Activated naive CD4-positive, alpha-beta T cell treated with anti-CD3 and anti-CD28 coated beads for 36 hours (primary cell): Measurements from ENCODE around the gene C2CD4D. TPM values are rescaled to one million over a fixed set of nuclear protein-coding genes. Genes with fewer than 3 reads are reported as not detected.
"Not testable (repeated sequence)": the region's sequence is repeated elsewhere in the genome, so short reads cannot be mapped to it uniquely, and the experiment has no call there.

Source experiments
- CTCF ChIA-PET: fragments of 350-600 bp; sonication (Branson Sonifier 250); formaldehyde crosslinking; loops from one replicate; lab custom pipeline; 2021; ENCODE audit warnings: antibody characterized with exemption; lab: Charles Lee
- DNase-seq: peaks from one replicate; pipeline ENCODE4 v3.0.0-alpha.2; 2020
- H3K27ac Mint-ChIP-seq: one replicate; pipeline ENCODE4 v1.8.0; 2021; ENCODE audit warnings: mild to moderate bottlenecking, mixed read lengths
- H3K27me3 Mint-ChIP-seq: one replicate; pipeline ENCODE4 v1.8.0; 2021; ENCODE audit warnings: low read depth, mixed read lengths
- H3K36me3 Mint-ChIP-seq: one replicate; pipeline ENCODE4 v1.8.0; 2021; ENCODE audit warnings: low read depth, mixed read lengths
- H3K4me1 Mint-ChIP-seq: one replicate; pipeline ENCODE4 v1.8.0; 2021; ENCODE audit warnings: low read depth, mixed read lengths
- H3K4me3 Mint-ChIP-seq: one replicate; pipeline ENCODE4 v1.8.0; 2021; ENCODE audit warnings: mild to moderate bottlenecking, moderate library complexity, mixed read lengths
- H3K9me3 Mint-ChIP-seq: one replicate; pipeline ENCODE4 v1.8.0; 2021; ENCODE audit warnings: mixed read lengths
- intact Hi-C: fragments of 100-400 bp; cut with micrococcal nuclease; formaldehyde crosslinking; loops from one replicate; pipeline ENCODE4 v1.15.1; 2023
- total RNA-seq, 2 experiments: library from RNA; stranded (reverse); gene quantifications; one replicate each; pipeline ENCODE4 v1.2.3, GENCODE V29; 2021

C2CD4D gene
- 1 to 10 TPM; 2.3 to 2.7 TPM for total RNA-seq

DNA sequence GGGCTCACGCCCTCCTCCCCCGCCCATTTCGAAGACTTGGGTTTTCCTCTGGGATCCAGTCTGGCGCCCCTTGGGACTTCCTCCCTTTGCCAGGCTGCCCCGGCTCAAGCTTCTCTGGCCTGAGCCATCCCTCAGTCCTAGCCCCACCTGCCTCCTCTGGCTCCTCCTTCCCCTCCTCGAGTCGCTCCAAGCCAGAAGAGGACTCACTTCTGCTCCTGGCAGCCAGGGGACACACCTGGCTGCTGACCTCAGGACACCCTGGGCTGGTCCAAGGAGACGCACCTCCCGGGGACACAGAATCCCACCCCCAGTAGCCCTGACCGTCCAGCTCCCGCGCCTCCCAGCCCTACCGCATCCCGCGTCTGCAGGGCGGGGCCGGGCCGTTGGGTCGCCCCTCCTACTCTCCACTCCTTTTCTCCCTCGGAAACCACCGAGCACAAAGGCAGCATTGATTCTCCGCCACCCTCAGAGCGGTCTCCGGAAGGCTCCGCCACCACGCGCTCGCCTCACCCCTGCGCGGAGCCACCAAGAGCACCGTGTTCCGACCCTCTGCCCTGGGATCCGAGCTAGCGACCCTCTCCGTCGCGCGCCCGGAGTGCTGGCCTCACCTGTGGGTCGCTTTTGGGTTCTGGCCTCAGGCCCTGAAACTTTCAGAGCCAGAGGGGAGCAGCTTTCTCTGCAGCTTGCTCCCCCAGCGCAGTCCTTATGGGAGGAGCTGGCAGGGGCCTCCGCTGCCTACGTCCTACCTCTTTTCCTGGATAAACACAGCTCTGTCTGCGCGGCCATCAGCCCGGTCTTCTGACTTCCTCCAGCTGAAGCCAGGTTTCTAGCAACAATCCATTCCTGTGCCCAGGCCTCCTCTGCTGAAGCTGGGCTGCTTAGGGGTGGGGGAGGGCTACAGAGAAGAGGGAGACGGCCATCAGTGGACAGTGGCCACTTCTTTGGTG lies at the start of gene C2CD4D:
Gene C2CD4D, minus strand, starts transcription at position 364 of the 947 bp plus-strand sequence. CDS start 831 bp downstream, outside the sequence.
- Mint-ChIP-seq H3K4me1 (peaks cover 34% of the 10 kb centered on the region), H3K36me3 (peaks cover 3% of the 10 kb centered on the region), H3K4me3 (peak within 1 kb of the TSS; percentile 88), H3K9me3 (no peaks in the 10 kb centered on the region), H3K27me3 (no peaks in the 10 kb centered on the region), H3K27ac (peak within 1 kb of the TSS; percentile 83)
- intact Hi-C loops, result loop anchor here (1.0 to 10.0 kb wide), 8 partner anchors 9 to 645 kb away; partner anchors contain the start of genes CELF3, PIP5K1A, POGZ and VPS72
- peak; percentile 83 for DNase-seq
- CTCF ChIA-PET, result interaction anchor here (0.5 to 1.2 kb wide), 6 partner anchors 10 to 668 kb away, joined by 3 to 5 read pairs (median 3); no protein-coding TSS in a partner anchor

DNA sequence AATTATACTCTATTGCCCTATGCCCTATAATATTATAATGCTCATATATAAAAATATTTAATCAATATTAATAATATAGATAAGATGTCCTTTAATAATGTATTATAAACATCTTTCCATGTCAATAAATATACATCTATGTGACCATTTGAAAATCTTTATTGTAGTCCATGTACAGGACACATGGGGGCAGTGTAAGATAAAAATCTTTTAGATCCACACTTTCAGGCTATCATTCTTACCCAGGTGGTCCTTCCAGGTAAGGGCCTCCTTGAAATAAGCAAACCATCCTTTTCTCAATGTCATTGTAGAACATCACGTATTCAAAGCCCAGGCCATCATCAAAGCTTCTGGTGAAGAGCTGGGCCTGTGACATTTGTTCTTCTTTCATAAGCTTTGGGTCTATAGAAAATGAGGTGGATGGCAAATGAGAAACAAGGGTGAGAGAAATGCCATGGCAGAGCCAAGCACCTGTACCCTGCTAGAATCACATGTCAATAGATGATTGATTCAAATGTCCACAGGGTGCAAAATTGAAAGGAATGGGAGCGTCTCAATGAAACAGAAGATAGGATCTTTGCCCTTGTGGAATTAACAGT lies 49.5 kb upstream of the C2CD4D start:
- Mint-ChIP-seq H3K9me3 (no peaks in the 10 kb centered on the region), H3K4me1 (peaks cover 27% of the 10 kb centered on the region), H3K27ac (no peak overlapping the region), H3K36me3 (peaks cover 49% of the 10 kb centered on the region), H3K4me3 (no peak overlapping the region), H3K27me3 (no peaks in the 10 kb centered on the region)
- no peak for DNase-seq
- CTCF ChIA-PET, result interaction anchor here (0.7 to 2.8 kb wide), 6 partner anchors 9 to 140 kb away, joined by 3 to 27 read pairs (median 4); no protein-coding TSS in a partner anchor
- intact Hi-C loops, result loop anchor here (1.0 to 10.0 kb wide), 3 partner anchors 46 to 124 kb away; partner anchors contain the start of gene MRPL9

DNA sequence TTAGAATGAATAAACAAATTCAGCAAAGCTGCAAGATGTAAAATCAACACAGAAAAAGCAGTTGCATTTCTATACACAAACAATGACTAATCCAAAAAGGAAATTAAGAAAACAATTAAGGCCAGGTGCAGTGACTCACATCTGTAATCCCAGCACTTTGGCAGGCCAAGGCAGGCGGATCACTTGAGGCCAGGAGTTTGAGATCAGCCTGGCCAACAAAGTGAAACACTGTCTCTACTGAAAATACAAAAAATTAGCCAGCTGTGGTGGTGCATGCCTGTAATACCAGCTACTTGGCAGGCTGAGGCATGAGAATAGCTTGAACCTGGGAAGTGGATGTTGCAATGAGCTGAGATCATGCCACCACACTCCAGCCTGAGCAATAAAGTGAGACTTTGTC lies 47.4 kb upstream of the C2CD4D start:
- Mint-ChIP-seq H3K4me3 (no peak overlapping the region), H3K36me3 (peaks cover 43% of the 10 kb centered on the region), H3K27me3 (no peaks in the 10 kb centered on the region), H3K4me1 (peaks cover 16% of the 10 kb centered on the region), H3K27ac (no peak overlapping the region), H3K9me3 (no peaks in the 10 kb centered on the region)
- no peak for DNase-seq
- CTCF ChIA-PET, result interaction anchor here (0.7 to 2.8 kb wide), 4 partner anchors 11 to 115 kb away, joined by 3 to 27 read pairs (median 6); no protein-coding TSS in a partner anchor
- intact Hi-C loops, result loop anchor here (10.0 kb wide), 1 partner anchor 122 kb away; the partner anchor contains the start of gene MRPL9

DNA sequence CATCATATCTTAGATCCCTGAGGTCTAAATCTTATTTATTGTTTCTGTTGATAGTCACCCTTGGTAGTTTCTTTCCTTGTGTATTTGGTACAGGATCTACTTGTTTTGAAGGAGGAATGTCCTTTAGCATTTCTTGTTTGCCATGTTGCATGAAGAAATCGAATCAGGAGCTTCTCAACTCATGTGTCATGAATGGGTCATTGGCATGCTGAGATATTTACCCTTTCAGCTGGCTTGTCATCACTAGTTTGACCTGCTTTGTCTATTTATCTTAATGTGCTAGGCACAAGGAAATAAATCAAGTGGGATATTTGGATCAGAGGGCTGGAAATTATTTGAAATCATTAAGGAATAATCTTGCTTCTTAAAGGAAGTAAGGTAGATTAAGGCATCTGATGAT lies 45.9 kb upstream of the C2CD4D start:
- DNase-seq, result no peak
- CTCF ChIA-PET, result interaction anchor here (1.2 kb wide), 1 partner anchor 114 kb away, joined by 5 read pairs; no protein-coding TSS in a partner anchor
- H3K36me3 Mint-ChIP-seq, result peaks cover 34% of the 10 kb centered on the region
- no peaks in the 10 kb centered on the region for H3K9me3 Mint-ChIP-seq
- H3K4me1 Mint-ChIP-seq, result peaks cover 4% of the 10 kb centered on the region
- intact Hi-C loops, result loop anchor here (10.0 kb wide), 1 partner anchor 121 kb away; the partner anchor contains the start of gene MRPL9
- H3K4me3 Mint-ChIP-seq, result no peak overlapping the region
- H3K27ac Mint-ChIP-seq, result no peak overlapping the region
- no peaks in the 10 kb centered on the region for H3K27me3 Mint-ChIP-seq

DNA sequence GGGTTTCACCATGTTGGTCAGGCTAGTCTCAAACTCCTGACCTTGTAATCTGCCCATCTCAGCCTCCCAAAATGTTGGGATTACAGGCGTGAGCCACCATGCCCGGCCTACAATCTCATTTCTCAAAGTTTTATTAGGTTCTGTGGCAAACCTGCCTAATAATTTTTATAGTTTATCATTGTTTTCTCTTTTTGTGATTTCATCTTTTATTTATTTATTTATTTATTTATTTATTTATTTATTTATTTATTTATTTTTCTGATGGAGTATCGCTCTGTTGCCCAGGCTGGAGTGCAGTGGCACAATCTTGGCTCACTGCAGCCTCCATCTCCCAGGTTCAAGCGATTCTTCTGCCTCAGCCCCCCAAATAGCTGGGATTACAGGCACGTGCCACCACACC lies 45.3 kb upstream of the C2CD4D start:
- not testable (repeated sequence) for H3K4me1 Mint-ChIP-seq, H3K9me3 Mint-ChIP-seq, DNase-seq, H3K27me3 Mint-ChIP-seq, H3K27ac Mint-ChIP-seq, H3K4me3 Mint-ChIP-seq
- CTCF ChIA-PET, result interaction anchor here (0.8 kb wide), 1 partner anchor 115 kb away, joined by 3 read pairs; no protein-coding TSS in a partner anchor
- H3K36me3 Mint-ChIP-seq, result peaks cover 32% of the 10 kb centered on the region
- intact Hi-C loops, result loop anchor here (5.0 to 10.0 kb wide), 2 partner anchors 38 to 120 kb away; partner anchors contain the start of gene MRPL9

DNA sequence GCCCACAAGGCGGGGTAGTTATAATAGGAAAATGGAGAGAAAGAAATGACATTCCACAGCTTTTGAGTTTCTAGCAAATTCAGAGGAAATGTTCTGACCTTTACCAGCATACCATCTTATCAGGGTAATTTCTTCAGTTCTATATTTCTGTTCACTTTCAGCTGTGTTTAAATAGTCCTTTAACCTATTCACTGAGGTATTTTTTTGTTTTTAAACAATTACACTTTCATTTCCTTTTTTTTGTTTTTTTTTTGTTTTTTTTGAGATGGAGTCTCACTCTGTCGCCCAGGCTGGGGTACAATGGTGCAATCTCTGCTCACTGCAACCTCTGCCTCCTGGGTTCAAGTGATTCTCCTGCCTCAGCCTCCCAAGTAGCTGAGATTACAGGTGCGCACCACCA lies 44.8 kb upstream of the C2CD4D start:
- H3K27me3 Mint-ChIP-seq, H3K27ac Mint-ChIP-seq, H3K9me3 Mint-ChIP-seq, H3K4me1 Mint-ChIP-seq, DNase-seq, H3K4me3 Mint-ChIP-seq: not testable (repeated sequence)
- intact Hi-C loops, result loop anchor here (5.0 to 10.0 kb wide), 2 partner anchors 37 to 120 kb away; partner anchors contain the start of gene MRPL9
- H3K36me3 Mint-ChIP-seq, result peaks cover 32% of the 10 kb centered on the region
- CTCF ChIA-PET, result interaction anchor here (0.8 to 1.0 kb wide), 2 partner anchors 115 to 116 kb away, joined by 3 read pairs; no protein-coding TSS in a partner anchor

DNA sequence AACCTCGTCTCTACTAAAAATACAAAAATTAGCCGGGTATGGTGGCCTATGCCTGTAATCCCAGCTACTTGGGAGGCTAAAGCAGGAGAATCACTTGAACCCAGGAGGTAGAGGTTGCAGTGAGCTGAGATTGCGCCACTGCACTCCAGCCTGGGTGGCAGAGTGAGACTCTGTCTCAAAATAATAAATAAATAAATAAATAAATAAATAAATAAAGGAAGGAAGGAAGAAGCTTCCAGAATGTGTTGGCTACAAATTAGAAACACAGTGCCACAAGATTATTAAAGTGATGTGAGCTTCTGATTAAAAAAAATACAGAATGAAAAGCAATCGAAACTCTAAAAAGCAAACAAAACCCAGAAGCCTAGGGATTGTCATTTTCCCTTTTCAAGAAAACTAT lies 44.3 kb upstream of the C2CD4D start:
- CTCF ChIA-PET, result interaction anchor here (1.0 kb wide), 1 partner anchor 117 kb away, joined by 3 read pairs; no protein-coding TSS in a partner anchor
- H3K4me1 Mint-ChIP-seq, H3K9me3 Mint-ChIP-seq: not testable (repeated sequence)

DNA sequence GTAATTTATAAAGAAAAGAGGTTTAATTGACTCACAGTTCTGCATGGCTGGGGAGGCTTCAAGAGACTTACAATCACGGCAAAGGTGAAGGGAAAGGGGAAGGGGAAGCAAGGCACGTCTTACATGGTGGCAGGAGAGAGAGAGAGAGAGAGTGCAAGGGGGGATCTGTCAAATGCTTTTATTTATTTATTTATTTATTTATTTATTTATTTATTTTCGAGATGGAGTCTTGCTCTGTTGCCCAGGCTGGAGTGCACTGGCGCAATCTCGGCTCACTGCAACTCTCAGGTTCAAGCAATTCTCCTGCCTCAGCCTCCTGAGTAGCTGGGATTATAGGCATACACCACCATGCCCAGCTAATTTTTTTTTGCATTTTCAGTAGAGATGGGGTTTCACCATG lies 43.3 kb upstream of the C2CD4D start:
- H3K36me3 Mint-ChIP-seq, result peaks cover 26% of the 10 kb centered on the region
- not testable (repeated sequence) for H3K9me3 Mint-ChIP-seq, H3K27ac Mint-ChIP-seq, H3K4me3 Mint-ChIP-seq, DNase-seq, H3K4me1 Mint-ChIP-seq, H3K27me3 Mint-ChIP-seq
- CTCF ChIA-PET, result interaction anchor here (0.6 to 0.7 kb wide), 2 partner anchors 39 to 542 kb away, joined by 3 to 5 read pairs; no protein-coding TSS in a partner anchor
- intact Hi-C loops, result loop anchor here (5.0 to 10.0 kb wide), 2 partner anchors 36 to 118 kb away; partner anchors contain the start of gene MRPL9

More for the DNA sequence above, 44.3 kb upstream of the C2CD4D start:
- peaks cover 29% of the 10 kb centered on the region for H3K36me3 Mint-ChIP-seq
- H3K4me3 Mint-ChIP-seq, DNase-seq, H3K27me3 Mint-ChIP-seq, H3K27ac Mint-ChIP-seq: not testable (repeated sequence)
- intact Hi-C loops, result loop anchor here (5.0 to 10.0 kb wide), 2 partner anchors 37 to 119 kb away; partner anchors contain the start of gene MRPL9

DNA sequence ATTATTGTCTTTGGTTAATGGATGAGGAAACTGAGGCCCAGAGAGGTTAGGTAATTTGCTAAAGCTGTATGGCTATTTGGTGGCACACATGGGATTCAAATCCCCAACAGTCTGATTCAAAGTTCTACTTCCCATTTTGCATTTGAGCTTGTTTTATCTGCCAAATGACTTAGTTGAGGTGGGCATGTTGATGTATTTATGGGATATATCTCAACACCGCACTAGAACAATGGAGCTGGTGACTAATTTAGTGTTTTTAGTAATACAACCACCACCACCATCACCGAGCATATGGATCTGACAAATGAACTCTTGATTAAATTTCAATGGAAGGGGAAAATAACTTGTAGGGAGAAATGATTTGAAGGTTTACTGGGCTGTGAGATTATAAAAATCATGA lies 42.8 kb upstream of the C2CD4D start:
- no peaks in the 10 kb centered on the region for H3K27me3 Mint-ChIP-seq
- no peaks in the 10 kb centered on the region for H3K4me1 Mint-ChIP-seq
- no peaks in the 10 kb centered on the region for H3K9me3 Mint-ChIP-seq
- H3K36me3 Mint-ChIP-seq, result peaks cover 24% of the 10 kb centered on the region
- no peak for DNase-seq
- CTCF ChIA-PET, result interaction anchor here (0.6 to 1.6 kb wide), 4 partner anchors 8 to 542 kb away, joined by 3 to 5 read pairs (median 4); no protein-coding TSS in a partner anchor
- intact Hi-C loops, result loop anchor here (5.0 to 10.0 kb wide), 2 partner anchors 35 to 118 kb away; partner anchors contain the start of gene MRPL9
- no peak overlapping the region for H3K27ac Mint-ChIP-seq
- no peak overlapping the region for H3K4me3 Mint-ChIP-seq

DNA sequence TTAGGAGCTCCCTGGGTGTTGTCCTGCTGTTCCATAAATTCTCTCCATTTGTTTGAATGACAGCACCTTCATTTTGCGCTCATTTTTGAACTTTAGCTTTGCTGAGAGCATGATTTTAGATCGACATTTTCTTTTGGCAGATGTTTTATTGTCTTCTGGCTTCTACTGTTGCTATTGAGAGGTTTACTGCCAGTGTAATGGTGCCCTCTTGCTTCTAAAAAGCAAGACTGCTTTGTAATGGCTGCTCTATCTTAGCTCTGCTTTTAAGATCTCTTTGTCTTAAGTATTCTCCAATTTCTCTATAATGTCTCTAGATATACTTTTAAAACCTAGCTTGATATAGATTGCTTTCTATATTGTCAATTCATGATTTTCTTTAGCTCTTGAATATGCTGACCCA lies 41.9 kb upstream of the C2CD4D start:
- Mint-ChIP-seq H3K27me3 (no peaks in the 10 kb centered on the region), H3K27ac (no peak overlapping the region), H3K9me3 (no peaks in the 10 kb centered on the region), H3K4me3 (no peak overlapping the region), H3K36me3 (peaks cover 16% of the 10 kb centered on the region), H3K4me1 (no peaks in the 10 kb centered on the region)
- intact Hi-C loops, result loop anchor here (5.0 to 10.0 kb wide), 2 partner anchors 34 to 117 kb away; partner anchors contain the start of gene MRPL9
- CTCF ChIA-PET, result interaction anchor here (0.6 to 1.6 kb wide), 6 partner anchors 41 to 135 kb away, joined by 3 to 5 read pairs (median 4); no protein-coding TSS in a partner anchor
- DNase-seq, result no peak

DNA sequence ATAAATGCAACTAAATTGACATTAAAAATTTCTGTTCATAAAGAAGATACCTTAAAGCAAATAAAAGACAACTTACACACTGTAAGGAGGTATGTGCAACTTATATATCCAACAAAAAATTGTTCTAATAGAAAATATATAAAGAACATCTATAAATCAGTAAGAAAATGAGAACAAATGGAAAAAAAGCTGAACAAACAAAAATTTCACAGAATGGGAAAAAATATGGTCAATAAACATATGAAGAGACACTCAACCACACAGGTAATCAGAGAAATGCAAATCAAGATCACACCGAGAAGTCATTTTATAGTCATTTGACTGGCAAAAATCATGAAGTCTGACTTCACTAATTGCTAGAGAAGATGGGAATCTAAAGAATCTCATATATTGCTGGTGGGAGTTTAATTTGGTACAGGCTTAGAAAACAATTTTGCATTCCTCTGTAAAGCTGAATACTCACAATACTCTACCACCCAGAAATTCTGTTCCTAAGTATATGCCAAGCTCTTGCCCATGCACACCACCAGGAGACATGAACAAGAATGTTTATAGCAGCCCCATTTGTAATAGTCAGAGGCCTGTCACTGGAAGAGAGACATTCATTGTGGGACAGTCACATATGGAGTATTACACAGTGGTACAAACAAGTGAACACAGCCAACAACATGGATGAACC lies 35.9 kb upstream of the C2CD4D start:
- Mint-ChIP-seq H3K36me3 (peaks cover 10% of the 10 kb centered on the region), H3K27ac (no peak overlapping the region), H3K4me3 (no peak overlapping the region), H3K9me3 (no peaks in the 10 kb centered on the region), H3K4me1 (peaks cover 12% of the 10 kb centered on the region), H3K27me3 (no peaks in the 10 kb centered on the region)
- intact Hi-C loops, result no loop called here
- CTCF ChIA-PET, result interaction anchor here (0.6 to 2.6 kb wide), 2 partner anchors 125 to 218 kb away, joined by 3 to 6 read pairs; no protein-coding TSS in a partner anchor
- no peak for DNase-seq
